Prostate gland (tissue), 2 donors: ENCODE results near the gene MMP25.
"Not testable (repeated sequence)": the region's sequence is repeated elsewhere in the genome, so short reads cannot be mapped to it uniquely, and the experiment has no call there.

Experiments
- CTCF ChIP-seq, 4 experiments: fragments of 200-600 bp in 2 of 4; fragments of 450-650 bp in 2 of 4; sonication (generic) in 2 of 4; IDR thresholded peaks; 1 replicate in 3 of 4; 2 replicates in 1 of 4; pipeline ENCODE4 v1.5.1; 2016 to 2019; ENCODE audit warnings: antibody characterized with exemption in 4 of 4, mild to moderate bottlenecking in 2 of 4, moderate library complexity in 2 of 4
- POLR2A ChIP-seq: fragments of 450-650 bp; IDR thresholded peaks from one replicate; pipeline ENCODE4 v1.6.1; 2016; ENCODE audit warnings: antibody characterized with exemption, mild to moderate bottlenecking
- POLR2AphosphoS5 ChIP-seq: sonication (generic); formaldehyde crosslinking; IDR thresholded peaks from one replicate; pipeline ENCODE4 v1.6.1; 2017; ENCODE audit warnings: antibody characterized with exemption

GRCh38 chr16:3081957-3082356, 35.6 kb downstream of the MMP25 start:
- TF ChIP-seq POLR2A; CTCF (IDR thresholded peaks at IDR 0.05); POLR2AphosphoS5: not testable (repeated sequence)
